ENCODE results near the gene SIX1. TPM values are rescaled to one million over a fixed set of nuclear protein-coding genes. Genes with fewer than 3 reads are reported as not detected.

SIX1 gene
- 1.2 and 7.6 TPM in 2 replicates for total RNA-seq

GRCh38 chr14:60648934-60649874 lies at the start of gene SIX1:
SIX1 (minus strand) TSS chr14:60649477; CDS start chr14:60649189, 288 bp downstream.
- DNase-seq (ENCODE audit: low read depth): peak; percentile 66

- DNase-seq (ENCODE audit: low read depth): no peak
These were observed 46.0 kb upstream of the SIX1 start for GRCh38 chr14:60695327-60695726.

DNA sequence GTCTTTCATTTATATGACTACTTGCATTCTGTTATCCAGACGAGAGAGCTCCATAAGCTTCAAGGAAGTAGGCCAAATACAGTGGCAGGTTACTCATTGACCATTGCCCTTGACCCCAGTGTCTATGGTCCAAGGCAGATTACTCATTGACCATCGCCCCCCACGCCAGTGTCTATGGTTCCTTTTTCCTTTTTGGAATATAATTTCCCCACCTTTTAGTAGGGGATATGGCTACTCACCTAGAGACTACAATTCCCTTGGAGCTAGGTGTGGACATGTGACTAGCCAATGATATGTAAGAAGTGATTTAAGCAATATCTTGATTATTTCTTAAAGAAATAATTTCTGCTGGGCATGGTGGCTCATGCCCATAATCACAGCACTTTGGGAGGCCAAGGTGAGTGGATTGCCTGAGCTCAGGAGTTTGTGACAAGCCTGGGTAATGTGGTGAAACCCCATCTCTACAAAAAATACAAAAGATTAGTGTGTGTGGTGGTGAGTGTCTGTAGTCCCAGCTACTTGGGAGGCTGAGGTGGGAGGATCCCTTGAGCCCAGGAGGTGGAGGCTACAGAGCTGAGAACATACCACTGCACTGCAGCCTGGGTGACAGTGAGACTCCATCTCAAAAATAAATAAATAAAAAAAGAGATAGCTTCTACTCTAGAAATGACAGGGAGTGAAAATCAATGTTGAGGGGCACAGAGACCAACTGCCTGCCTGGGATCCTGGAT lies 42.3 kb upstream of the SIX1 start:
- no peak for DNase-seq (ENCODE audit: low read depth)

DNA sequence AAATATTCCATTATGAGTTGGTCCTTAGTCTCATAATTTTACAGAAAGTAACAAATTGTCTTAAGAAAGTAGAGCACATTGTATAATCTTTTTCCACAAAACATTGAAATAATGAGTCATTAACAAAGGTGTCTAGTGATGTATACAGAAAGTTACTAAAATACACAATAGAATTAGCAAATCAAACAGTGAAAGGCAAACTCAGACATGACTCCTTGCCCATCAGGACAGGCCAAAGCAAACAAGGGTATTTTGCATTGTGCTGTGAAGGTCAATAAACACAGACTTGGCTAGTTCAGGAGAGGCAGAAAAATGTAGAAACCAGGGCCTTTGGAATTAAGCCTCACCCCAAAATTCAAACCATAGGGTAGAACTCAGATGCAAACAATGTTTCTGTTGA lies 37.6 kb upstream of the SIX1 start:
- peak; percentile 9 for DNase-seq (ENCODE audit: low read depth)

DNA sequence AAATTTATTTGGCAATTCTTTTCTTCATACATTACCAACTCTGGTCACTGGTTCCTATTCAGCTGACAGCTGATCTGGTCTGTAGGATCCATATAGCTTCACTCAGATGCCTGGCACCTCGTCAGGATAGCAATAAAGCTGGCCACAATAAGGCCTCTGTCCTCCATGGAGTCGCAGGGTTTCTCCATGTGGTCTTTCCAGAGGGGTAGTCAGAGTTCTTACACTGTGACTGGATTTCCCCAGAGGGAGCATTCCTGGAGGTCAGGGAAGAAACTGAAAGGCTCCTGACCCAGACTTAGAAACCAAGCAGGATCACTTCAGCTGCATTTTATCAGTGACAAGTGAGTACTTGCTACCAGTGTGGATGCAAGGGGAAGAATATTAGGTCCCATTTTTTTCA lies 34.9 kb upstream of the SIX1 start:
- DNase-seq (ENCODE audit: low read depth): no peak

DNA sequence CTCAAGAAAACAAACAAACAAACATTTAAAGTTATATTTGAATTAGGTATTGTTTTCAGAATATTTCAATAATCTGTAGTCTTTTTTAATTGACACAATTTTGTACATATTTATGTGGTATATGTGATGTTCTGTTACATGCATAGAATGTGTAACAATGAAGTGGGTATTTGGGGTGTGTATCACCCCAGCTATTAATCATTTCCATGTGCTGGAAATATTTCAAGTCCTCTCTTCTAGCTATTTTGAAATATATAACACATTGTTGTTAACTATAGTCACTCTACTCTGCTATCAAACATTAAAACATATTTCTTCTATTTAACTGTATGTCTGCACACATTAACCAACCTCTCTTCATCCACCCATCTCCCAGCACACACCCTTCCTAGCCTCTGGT lies 32.0 kb upstream of the SIX1 start:
- DNase-seq (ENCODE audit: low read depth): no peak

- no peak for DNase-seq (ENCODE audit: low read depth)
These were observed 31.2 kb upstream of the SIX1 start for GRCh38 chr14:60680511-60680910.

DNA sequence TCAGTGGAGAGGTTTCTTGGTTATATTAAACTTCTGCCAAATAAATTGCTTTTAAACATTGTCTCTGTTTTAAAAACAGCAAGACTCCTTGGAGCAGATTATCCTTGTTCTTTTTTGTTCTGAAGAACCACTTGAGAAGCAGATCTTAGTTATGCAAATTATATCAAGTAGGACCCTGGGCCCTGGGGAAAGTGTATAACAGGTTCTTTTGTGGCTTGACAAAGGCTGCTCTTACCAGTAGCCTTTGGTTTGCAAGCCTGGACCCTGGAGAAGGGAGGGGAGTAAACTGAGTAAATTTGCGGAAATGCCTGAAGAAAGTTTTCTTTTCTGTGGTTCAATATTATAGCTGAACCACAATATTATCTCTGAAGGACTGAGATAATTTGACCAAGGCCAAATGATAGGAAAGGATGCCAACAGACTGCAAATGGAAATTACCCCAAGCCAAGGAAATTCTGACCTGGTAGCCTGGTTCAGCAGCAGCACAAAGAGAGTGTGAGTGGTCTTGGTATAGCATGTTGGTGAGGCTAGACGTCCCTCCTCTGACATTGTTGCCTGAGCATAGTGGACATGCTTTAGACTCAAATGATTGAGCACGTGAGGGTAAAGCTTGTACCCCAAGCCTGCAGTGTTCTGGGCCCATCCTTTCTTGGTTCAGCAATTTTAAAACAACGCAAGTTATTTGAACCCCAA lies 30.4 kb upstream of the SIX1 start:
- DNase-seq (ENCODE audit: low read depth): no peak

GRCh38 chr14:60677701-60678100 lies 28.4 kb upstream of the SIX1 start:
- DNase-seq (ENCODE audit: low read depth): no peak

GRCh38 chr14:60670989-60671388 lies 21.7 kb upstream of the SIX1 start:
- no peak for DNase-seq (ENCODE audit: low read depth)

- no peak for DNase-seq (ENCODE audit: low read depth)
These were observed 19.3 kb upstream of the SIX1 start for GRCh38 chr14:60668431-60669112.

DNA sequence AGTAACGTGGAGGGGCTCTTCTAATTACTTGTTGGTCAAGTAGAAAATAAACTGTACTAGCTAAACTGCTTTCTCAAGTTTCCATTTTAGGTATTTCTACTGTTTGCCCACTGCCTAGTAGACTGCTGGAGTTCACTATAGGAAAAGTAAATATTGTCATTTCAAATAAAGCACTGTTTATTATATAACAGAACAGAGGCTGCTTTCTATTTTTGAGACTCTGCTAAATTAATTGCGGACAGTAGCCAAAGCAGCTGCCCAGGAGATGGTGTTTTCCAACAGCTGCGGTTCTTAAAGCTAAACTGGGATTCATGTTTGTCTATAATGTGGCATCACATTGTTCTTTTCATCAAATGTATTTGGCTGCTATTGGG lies 15.9 kb upstream of the SIX1 start:
- DNase-seq (ENCODE audit: low read depth): no peak

GRCh38 chr14:60662982-60663381 lies 13.7 kb upstream of the SIX1 start:
- DNase-seq (ENCODE audit: low read depth): no peak

- DNase-seq (ENCODE audit: low read depth): no peak
These were observed 12.4 kb upstream of the SIX1 start for GRCh38 chr14:60661721-60662120.

GRCh38 chr14:60658909-60659585 lies 9.8 kb upstream of the SIX1 start:
- no peak for DNase-seq (ENCODE audit: low read depth)

DNA sequence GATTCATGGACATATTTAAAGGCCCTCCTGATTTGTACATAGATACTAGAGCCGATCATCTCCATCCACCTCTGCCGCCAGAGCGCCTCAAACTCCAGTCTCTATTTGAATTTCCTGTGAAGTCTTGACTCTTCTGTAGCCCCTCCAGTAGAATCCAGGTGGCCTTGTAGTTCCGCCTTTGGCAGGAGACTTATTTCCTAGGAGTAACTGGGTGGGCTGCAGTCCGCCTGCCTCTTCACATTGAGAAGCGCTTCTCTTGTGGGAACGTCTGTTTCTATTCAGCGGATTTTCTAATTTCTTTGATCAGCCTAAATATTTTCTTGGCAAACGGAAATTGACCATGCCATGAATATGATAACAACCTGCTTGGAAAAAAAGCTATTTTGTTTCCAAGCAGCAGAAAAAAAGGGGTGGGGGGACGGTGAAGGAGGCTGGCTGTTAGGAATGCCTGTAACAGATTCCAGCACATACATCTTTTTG lies 9.0 kb upstream of the SIX1 start:
- DNase-seq (ENCODE audit: low read depth): no peak

GRCh38 chr14:60657456-60658210 lies 8.4 kb upstream of the SIX1 start:
- no peak for DNase-seq (ENCODE audit: low read depth)

- DNase-seq (ENCODE audit: low read depth): peak; percentile 43
These were observed 7.6 kb upstream of the SIX1 start for GRCh38 chr14:60656686-60657455.

DNA sequence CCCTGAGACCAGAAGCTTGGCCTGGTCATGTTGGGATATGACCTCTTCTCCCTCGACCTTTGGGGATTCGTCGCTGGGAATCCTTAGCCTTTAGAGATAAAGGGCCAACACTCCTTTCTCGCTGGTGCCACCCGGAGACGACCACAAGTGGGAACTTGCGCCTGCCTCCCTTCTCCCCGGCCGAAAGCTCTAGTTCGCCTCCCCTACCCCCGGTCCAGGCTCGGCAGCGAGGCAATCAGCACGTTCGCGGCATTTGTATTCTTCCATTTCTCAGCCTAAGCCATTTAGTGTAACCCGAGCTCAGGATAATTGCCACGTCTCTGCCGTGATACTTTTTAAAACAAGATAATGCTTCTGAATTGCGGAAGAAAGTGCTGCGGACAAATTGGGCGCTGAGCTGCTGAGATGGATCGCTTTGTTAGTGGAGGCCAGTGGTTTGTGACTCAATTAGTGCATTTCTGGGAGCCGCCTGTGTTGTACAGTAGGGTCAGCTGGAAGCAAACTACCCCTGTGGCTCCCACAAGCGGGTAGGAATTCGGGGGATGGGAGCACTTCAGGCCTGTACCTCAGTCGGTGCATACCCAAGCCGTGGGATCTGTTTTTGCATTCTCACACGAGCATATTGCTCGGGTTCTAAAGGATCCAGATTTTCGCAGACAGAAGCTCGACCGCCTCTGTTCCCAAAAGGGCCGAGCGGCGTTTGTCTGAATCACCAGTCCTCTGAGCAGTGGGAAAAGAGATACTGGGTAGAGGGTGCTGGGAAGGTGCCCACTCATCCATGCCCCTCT lies 6.8 kb upstream of the SIX1 start:
- DNase-seq (ENCODE audit: low read depth): no peak

All from renal cortical epithelial cell (primary cell).